G401 (cell line): Measurements from ENCODE around the gene BTRC. TPM values are rescaled to one million over a fixed set of nuclear protein-coding genes. Genes with fewer than 3 reads are reported as not detected.

Experiments used
- DNase-seq: peaks from one replicate; pipeline ENCODE4 v3.0.0-alpha.2; 2015; ENCODE audit warnings: low spot score
- in situ Hi-C: cut with HindIII; loops from 2 replicates; pipeline ENCODE4 v1.10.0; 2016; ENCODE audit warnings: low sequenced_read_pairs, mixed read lengths
- total RNA-seq: library from RNA; depleted of rRNA; stranded (reverse); fragments of >200 nt; shearing (Covaris generic); gene quantifications from 2 replicates; pipeline ENCODE4 v1.2.3, GENCODE V29; 2014

BTRC gene
- total RNA-seq, 1 experiment from 2014 or later = 21.0 TPM

GRCh38 chr10:101571271-101571925 is 217.4 kb downstream of the BTRC start:
- no peak for DNase-seq
- in situ Hi-C loops = no loop called here

GRCh38 chr10:101572126-101572525 is 218.2 kb downstream of the BTRC start:
- in situ Hi-C loops = no loop called here
- no peak for DNase-seq

GRCh38 chr10:101572785-101573184 is 218.8 kb downstream of the BTRC start:
- in situ Hi-C loops = no loop called here
- DNase-seq = no peak

- in situ Hi-C loops = no loop called here
- DNase-seq = no peak
Observed at GRCh38 chr10:101573885-101574753, 220.2 kb downstream of the BTRC start.

- in situ Hi-C loops = loop anchor here (25.0 kb wide), 1 partner anchor 288 kb away; no protein-coding TSS in a partner anchor
Observed at GRCh38 chr10:101575091-101575490, 221.1 kb downstream of the BTRC start.

GRCh38 chr10:101575580-101576210 is 221.7 kb downstream of the BTRC start:
- in situ Hi-C loops = loop anchor here (25.0 kb wide), 1 partner anchor 288 kb away; no protein-coding TSS in a partner anchor
- DNase-seq = no peak

More at GRCh38 chr10:101575091-101575490, 221.1 kb downstream of the BTRC start:
- DNase-seq = no peak

GRCh38 chr10:101576211-101576863 is 222.4 kb downstream of the BTRC start:
- in situ Hi-C loops = loop anchor here (25.0 kb wide), 1 partner anchor 289 kb away; no protein-coding TSS in a partner anchor
- no peak for DNase-seq

- in situ Hi-C loops = loop anchor here (25.0 kb wide), 1 partner anchor 290 kb away; no protein-coding TSS in a partner anchor
- no peak for DNase-seq
Observed at GRCh38 chr10:101577121-101577871, 223.3 kb downstream of the BTRC start.

- in situ Hi-C loops = loop anchor here (25.0 kb wide), 1 partner anchor 291 kb away; no protein-coding TSS in a partner anchor
- no peak for DNase-seq
Observed at GRCh38 chr10:101578192-101578591, 224.2 kb downstream of the BTRC start.

GRCh38 chr10:101578803-101579515 is 225.0 kb downstream of the BTRC start:
- no peak for DNase-seq
- in situ Hi-C loops = loop anchor here (25.0 kb wide), 1 partner anchor 292 kb away; no protein-coding TSS in a partner anchor

GRCh38 chr10:101579516-101579870 is 225.5 kb downstream of the BTRC start:
- in situ Hi-C loops = loop anchor here (25.0 kb wide), 1 partner anchor 292 kb away; no protein-coding TSS in a partner anchor
- no peak for DNase-seq

GRCh38 chr10:101580486-101581399 is 226.8 kb downstream of the BTRC start:
- in situ Hi-C loops = loop anchor here (25.0 kb wide), 1 partner anchor 293 kb away; no protein-coding TSS in a partner anchor
- DNase-seq = no peak

GRCh38 chr10:101585841-101586240 is 231.9 kb downstream of the BTRC start:
- in situ Hi-C loops = loop anchor here (25.0 kb wide), 1 partner anchor 299 kb away; no protein-coding TSS in a partner anchor
- no peak for DNase-seq

- in situ Hi-C loops = loop anchor here (25.0 kb wide), 1 partner anchor 301 kb away; no protein-coding TSS in a partner anchor
- peak; percentile 98 for DNase-seq
Observed at GRCh38 chr10:101587725-101588653, 234.0 kb downstream of the BTRC start, which contains the start of the genes DPCD and POLL. Gene DPCD, plus strand, starts transcription at chr10:101588321. Its CDS starts 16 bp downstream, at chr10:101588337. Gene POLL, minus strand, starts transcription at chr10:101588257. Its CDS starts 897 bp downstream, at chr10:101587360.

GRCh38 chr10:101588879-101589278 is 234.9 kb downstream of the BTRC start:
- in situ Hi-C loops = loop anchor here (25.0 kb wide), 1 partner anchor 302 kb away; no protein-coding TSS in a partner anchor
- no peak for DNase-seq
